Upper lobe of right lung (tissue), 1 donor: Measurements from ENCODE around the gene WIF1. TPM values are rescaled to one million over a fixed set of nuclear protein-coding genes. Genes with fewer than 3 reads are reported as not detected.

Experiments
- ATAC-seq: fragments of 200-7000 bp; cut with Tn5 transposase; one replicate; pipeline ENCODE4 v1.9.1; 2020; ENCODE audit warnings: mild to moderate bottlenecking, moderate library complexity
- DNase-seq: peaks from one replicate; pipeline ENCODE4 v3.0.0-alpha.2; 2020
- H3K27ac ChIP-seq: fragments of 200-600 bp; one replicate; pipeline ENCODE4 v1.8.0; 2022
- H3K27me3 ChIP-seq: fragments of 200-600 bp; one replicate; pipeline ENCODE4 v1.8.0; 2022; ENCODE audit warnings: mild to moderate bottlenecking
- H3K36me3 ChIP-seq: fragments of 200-600 bp; one replicate; pipeline ENCODE4 v1.8.0; 2022
- H3K4me1 ChIP-seq: fragments of 200-600 bp; one replicate; pipeline ENCODE4 v1.8.0; 2022
- H3K4me3 ChIP-seq: fragments of 200-600 bp; one replicate; pipeline ENCODE4 v1.8.0; 2022; ENCODE audit warnings: mild to moderate bottlenecking
- H3K9me3 ChIP-seq: fragments of 200-600 bp; one replicate; pipeline ENCODE4 v1.8.0; 2022
- intact Hi-C: fragments of 100-400 bp; cut with DNase I; formaldehyde crosslinking; loops from one replicate; pipeline ENCODE4 v1.11.0; 2022
- total RNA-seq: library from RNA; stranded (reverse); fragmentation: NEBNext Ultra II Directional; extraction: Animal tissue kit (Norgen Biotek cat#: 25700); gene quantifications from one replicate; pipeline ENCODE4 v1.2.1, GENCODE V29; 2021
- TF ChIP-seq, protein P1 (sequence below): fragments of 200-600 bp; IDR thresholded peaks from one replicate; pipeline ENCODE4 v1.8.0; 2022; ENCODE audit warnings: antibody characterized with exemption
- donor health status: DM: no; HTN: yes; CAD: no; lungs with severe emphysema.

The WIF1 gene
- total RNA-seq, 1 donor from 2014 or later = 171 TPM

DNA sequence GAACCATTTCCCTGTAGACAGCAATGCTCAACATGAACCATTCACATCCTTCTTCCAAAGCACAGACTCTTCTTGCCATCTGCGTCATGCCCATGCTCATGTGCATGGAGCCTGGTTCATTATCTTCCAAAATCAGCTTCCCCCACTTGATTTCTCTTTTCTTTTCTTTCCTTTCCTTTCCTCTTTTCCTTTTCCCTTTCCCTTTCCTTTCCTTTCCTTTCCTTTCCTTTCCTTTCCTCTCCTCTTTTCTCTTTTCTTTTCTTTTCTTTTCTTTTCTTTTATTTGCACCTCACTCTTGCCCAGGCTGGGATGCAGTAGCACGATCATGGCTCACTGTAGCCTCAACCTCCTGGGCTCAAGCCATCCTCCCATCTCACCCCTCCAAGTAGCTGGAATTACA lies 37.5 kb downstream of the WIF1 start:
- Histone ChIP-seq H3K4me1 (no peaks in the 10 kb centered on the region), H3K9me3 (no peaks in the 10 kb centered on the region), H3K4me3 (no peak overlapping the region), H3K27me3 (no peaks in the 10 kb centered on the region), H3K27ac (no peak overlapping the region), H3K36me3 (no peaks in the 10 kb centered on the region)
- ATAC-seq (no peak), DNase-seq (no peak)
- TF ChIP-seq, protein P1, sequence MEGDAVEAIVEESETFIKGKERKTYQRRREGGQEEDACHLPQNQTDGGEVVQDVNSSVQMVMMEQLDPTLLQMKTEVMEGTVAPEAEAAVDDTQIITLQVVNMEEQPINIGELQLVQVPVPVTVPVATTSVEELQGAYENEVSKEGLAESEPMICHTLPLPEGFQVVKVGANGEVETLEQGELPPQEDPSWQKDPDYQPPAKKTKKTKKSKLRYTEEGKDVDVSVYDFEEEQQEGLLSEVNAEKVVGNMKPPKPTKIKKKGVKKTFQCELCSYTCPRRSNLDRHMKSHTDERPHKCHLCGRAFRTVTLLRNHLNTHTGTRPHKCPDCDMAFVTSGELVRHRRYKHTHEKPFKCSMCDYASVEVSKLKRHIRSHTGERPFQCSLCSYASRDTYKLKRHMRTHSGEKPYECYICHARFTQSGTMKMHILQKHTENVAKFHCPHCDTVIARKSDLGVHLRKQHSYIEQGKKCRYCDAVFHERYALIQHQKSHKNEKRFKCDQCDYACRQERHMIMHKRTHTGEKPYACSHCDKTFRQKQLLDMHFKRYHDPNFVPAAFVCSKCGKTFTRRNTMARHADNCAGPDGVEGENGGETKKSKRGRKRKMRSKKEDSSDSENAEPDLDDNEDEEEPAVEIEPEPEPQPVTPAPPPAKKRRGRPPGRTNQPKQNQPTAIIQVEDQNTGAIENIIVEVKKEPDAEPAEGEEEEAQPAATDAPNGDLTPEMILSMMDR = no peak
- intact Hi-C loops = no loop called here

DNA sequence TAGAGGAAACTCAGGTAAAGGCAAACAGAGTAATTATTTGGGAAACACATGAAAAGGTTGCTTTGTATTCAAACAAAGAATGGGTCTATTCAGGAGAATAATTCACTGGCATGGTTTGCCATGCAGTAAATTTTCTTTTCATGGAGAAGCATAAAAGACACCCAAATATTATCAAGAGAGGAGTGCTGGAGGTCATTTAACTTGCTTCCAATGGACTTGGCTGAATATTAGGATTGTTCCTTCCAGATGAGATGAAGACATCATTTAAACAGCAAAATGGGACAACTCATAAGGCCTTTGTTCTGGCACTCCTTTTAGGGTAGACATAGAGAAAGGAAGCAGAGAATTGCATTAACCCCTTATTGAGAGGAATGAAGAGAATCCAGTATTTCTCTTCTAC lies 38.7 kb downstream of the WIF1 start:
- ATAC-seq (no peak), DNase-seq (no peak)
- intact Hi-C loops = no loop called here
- Histone ChIP-seq H3K4me3 (no peak overlapping the region), H3K9me3 (no peaks in the 10 kb centered on the region), H3K27me3 (no peaks in the 10 kb centered on the region), H3K27ac (no peak overlapping the region), H3K4me1 (no peaks in the 10 kb centered on the region), H3K36me3 (no peaks in the 10 kb centered on the region)
- TF ChIP-seq, protein P1 = no peak

DNA sequence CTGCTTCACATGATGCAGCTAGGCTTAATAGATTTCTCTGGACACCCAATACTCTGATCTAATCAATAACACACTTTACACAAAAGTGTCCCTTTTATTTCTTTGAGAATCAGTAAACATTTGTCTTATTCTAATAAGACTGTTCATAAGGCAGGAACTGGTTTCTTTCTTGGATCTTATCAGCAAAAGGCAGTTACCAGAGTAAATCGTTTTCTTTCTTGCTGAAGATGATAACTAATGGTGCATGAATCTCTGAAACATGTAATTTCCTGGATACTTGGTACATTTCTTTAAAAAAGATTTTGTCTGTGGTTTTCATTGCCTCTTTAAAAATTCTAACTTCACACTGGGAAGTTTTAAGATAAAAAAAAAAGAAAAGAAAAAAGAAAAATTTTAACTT lies 39.6 kb downstream of the WIF1 start:
- H3K9me3 ChIP-seq = no peaks in the 10 kb centered on the region
- H3K4me3 ChIP-seq = no peak overlapping the region
- H3K4me1 ChIP-seq = no peaks in the 10 kb centered on the region
- H3K27me3 ChIP-seq = no peaks in the 10 kb centered on the region
- TF ChIP-seq, protein P1 = no peak
- H3K27ac ChIP-seq = no peak overlapping the region
- H3K36me3 ChIP-seq = no peaks in the 10 kb centered on the region
- ATAC-seq (no peak), DNase-seq (no peak)
- intact Hi-C loops = no loop called here

DNA sequence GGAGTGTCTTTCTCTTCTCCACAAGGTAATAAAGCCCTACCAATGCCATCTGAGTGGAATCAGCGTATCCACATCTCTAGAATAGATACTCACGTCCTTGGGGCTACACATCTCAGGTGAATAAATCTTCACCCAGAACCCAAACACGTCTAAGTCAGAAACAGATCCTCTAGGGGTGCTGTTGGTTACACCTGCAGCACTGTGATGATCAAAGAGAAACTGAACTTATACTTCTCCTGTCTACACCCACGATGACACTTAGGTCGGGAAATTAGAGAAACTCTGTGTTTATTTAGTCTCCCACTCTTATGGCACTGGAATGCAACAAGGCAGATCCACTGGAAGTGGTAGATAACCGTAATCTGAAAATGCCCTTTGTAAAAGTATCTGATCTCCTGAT lies 46.2 kb downstream of the WIF1 start:
- H3K27ac ChIP-seq = no peak overlapping the region
- no peak overlapping the region for H3K4me3 ChIP-seq
- DNase-seq = no peak
- H3K9me3 ChIP-seq = no peaks in the 10 kb centered on the region
- peak; percentile 41 for ATAC-seq
- TF ChIP-seq, protein P1 = no peak
- no peaks in the 10 kb centered on the region for H3K36me3 ChIP-seq
- H3K27me3 ChIP-seq = no peaks in the 10 kb centered on the region
- H3K4me1 ChIP-seq = no peaks in the 10 kb centered on the region
- intact Hi-C loops = no loop called here

DNA sequence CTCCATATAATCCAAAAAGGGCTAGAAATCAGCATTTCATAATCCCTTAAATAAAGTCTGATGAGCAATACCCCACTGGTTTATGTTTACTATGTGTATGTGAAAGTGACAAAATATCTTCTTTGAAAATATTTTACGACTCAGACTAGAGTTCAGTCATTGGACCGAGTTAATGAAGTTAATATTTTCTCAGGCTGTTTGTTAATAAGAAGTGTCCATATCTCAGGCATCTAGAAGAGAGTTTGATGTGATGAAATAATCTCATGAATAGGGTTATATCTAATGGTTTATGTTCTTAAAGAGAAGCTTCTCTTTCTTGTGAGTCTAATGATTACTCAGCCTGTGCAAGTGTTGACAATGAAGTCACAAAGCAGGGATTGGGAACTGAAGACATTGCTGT lies 51.8 kb downstream of the WIF1 start:
- TF ChIP-seq, protein P1 = no peak
- no peaks in the 10 kb centered on the region for H3K4me1 ChIP-seq
- H3K36me3 ChIP-seq = no peaks in the 10 kb centered on the region
- H3K4me3 ChIP-seq = no peak overlapping the region
- H3K9me3 ChIP-seq = no peaks in the 10 kb centered on the region
- no peaks in the 10 kb centered on the region for H3K27me3 ChIP-seq
- ATAC-seq = no peak
- intact Hi-C loops = no loop called here
- no peak for DNase-seq
- no peak overlapping the region for H3K27ac ChIP-seq

DNA sequence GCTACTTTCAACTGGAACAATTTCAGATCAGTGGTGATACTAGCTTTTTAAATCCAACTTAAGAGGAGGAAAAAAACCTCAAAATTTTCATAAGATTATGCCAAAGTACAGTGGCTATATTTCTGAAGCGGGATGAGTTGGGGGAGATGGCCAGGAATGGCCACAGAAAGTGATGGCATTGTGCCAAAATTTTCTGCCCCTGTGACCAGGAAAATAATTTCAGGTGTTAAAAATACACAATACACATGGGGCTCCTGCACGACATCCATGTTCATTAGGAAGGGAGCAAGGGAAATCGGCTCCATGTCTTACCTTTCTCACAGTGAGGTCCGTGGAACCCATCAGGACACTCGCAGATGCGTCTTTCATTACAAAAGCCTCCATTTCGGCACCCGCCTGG lies 53.7 kb downstream of the WIF1 start:
- TF ChIP-seq, protein P1 = no peak
- ATAC-seq = no peak

More for the DNA sequence above, 53.7 kb downstream of the WIF1 start:
- Histone ChIP-seq H3K9me3 (no peaks in the 10 kb centered on the region), H3K4me1 (no peaks in the 10 kb centered on the region), H3K4me3 (no peak overlapping the region), H3K36me3 (no peaks in the 10 kb centered on the region), H3K27me3 (no peaks in the 10 kb centered on the region), H3K27ac (no peak overlapping the region)
- DNase-seq = no peak
- intact Hi-C loops = no loop called here
